T-helper 17 cell (primary cell): ENCODE results near the gene EPHB2. TPM values are rescaled to one million over a fixed set of nuclear protein-coding genes. Genes with fewer than 3 reads are reported as not detected.
"Not testable (repeated sequence)": the region's sequence is repeated elsewhere in the genome, so short reads cannot be mapped to it uniquely, and the experiment has no call there.

Experiments
- ATAC-seq: fragments of 150-1000 bp; cut with Tn5 transposase; 2 replicates; pipeline ENCODE4 v1.10.0; 2021; ENCODE audit warnings: mild to moderate bottlenecking, moderate library complexity
- DNase-seq, 3 donors: peaks; one replicate each; pipeline versions ENCODE4 v3.0.0 to v3.0.0-alpha.2; 2020 to 2021
- H3K9me3 ChIP-seq: one replicate; pipeline ENCODE4 v1.7.0; 2013; ENCODE audit warnings: low read length, mild to moderate bottlenecking; ENCODE audit not compliant: control insufficient read depth, poor library complexity, severe bottlenecking
- H3K27ac Mint-ChIP-seq: one replicate; pipeline ENCODE4 v1.8.0; 2022; ENCODE audit warnings: mild to moderate bottlenecking, moderate library complexity, mixed read lengths
- H3K27me3 Mint-ChIP-seq: one replicate; pipeline ENCODE4 v1.8.0; 2022; ENCODE audit warnings: mixed read lengths
- H3K36me3 Mint-ChIP-seq: one replicate; pipeline ENCODE4 v1.8.0; 2022; ENCODE audit warnings: low read depth, mixed read lengths
- H3K4me1 Mint-ChIP-seq: one replicate; pipeline ENCODE4 v1.8.0; 2022; ENCODE audit warnings: mild to moderate bottlenecking, mixed read lengths
- H3K4me3 Mint-ChIP-seq: one replicate; pipeline ENCODE4 v1.8.0; 2022; ENCODE audit warnings: mild to moderate bottlenecking, moderate library complexity, mixed read lengths
- total RNA-seq, 4 donors: library from RNA in 2 of 4; stranded (reverse) in 2 of 4; gene quantifications; one replicate each; pipeline ENCODE4 v1.2.3 and lab custom pipeline; 2022 to 2026

Gene EPHB2
- total RNA-seq, 2 donors from 2014 or later = 0.15 TPM; not detected in 1

- ATAC-seq = no peak
Measured at GRCh38 chr1:22930240-22930912, 219.7 kb downstream of the EPHB2 start.

GRCh38 chr1:22932803-22933470, 222.3 kb downstream of the EPHB2 start:
- H3K4me3 Mint-ChIP-seq = no peak overlapping the region
- DNase-seq = no peak

More at GRCh38 chr1:22930240-22930912, 219.7 kb downstream of the EPHB2 start:
- H3K27me3 Mint-ChIP-seq = peaks cover 47% of the 10 kb centered on the region
- H3K9me3 ChIP-seq = no peaks in the 10 kb centered on the region
- H3K4me3 Mint-ChIP-seq = no peak overlapping the region
- no peaks in the 10 kb centered on the region for H3K4me1 Mint-ChIP-seq
- H3K36me3 Mint-ChIP-seq = no peaks in the 10 kb centered on the region
- no peak overlapping the region for H3K27ac Mint-ChIP-seq
- no peak for DNase-seq

GRCh38 chr1:22935433-22935832, 224.8 kb downstream of the EPHB2 start:
- ATAC-seq (no peak), DNase-seq (no peak)
- Mint-ChIP-seq H3K27ac (no peak overlapping the region), H3K27me3 (peaks cover 11% of the 10 kb centered on the region), H3K4me3 (no peak overlapping the region), H3K4me1 (no peaks in the 10 kb centered on the region), H3K36me3 (peaks cover 2% of the 10 kb centered on the region)
- no peaks in the 10 kb centered on the region for H3K9me3 ChIP-seq

More at GRCh38 chr1:22932803-22933470, 222.3 kb downstream of the EPHB2 start:
- H3K4me1 Mint-ChIP-seq = no peaks in the 10 kb centered on the region
- no peak overlapping the region for H3K27ac Mint-ChIP-seq
- no peak for ATAC-seq
- H3K27me3 Mint-ChIP-seq = peaks cover 33% of the 10 kb centered on the region
- no peaks in the 10 kb centered on the region for H3K36me3 Mint-ChIP-seq
- no peaks in the 10 kb centered on the region for H3K9me3 ChIP-seq

- H3K4me3 Mint-ChIP-seq = no peak overlapping the region
- ATAC-seq = no peak
- no peak for DNase-seq
- no peaks in the 10 kb centered on the region for H3K4me1 Mint-ChIP-seq
- H3K36me3 Mint-ChIP-seq = peaks cover 2% of the 10 kb centered on the region
- no peaks in the 10 kb centered on the region for H3K9me3 ChIP-seq
- no peak overlapping the region for H3K27ac Mint-ChIP-seq
- peaks cover 11% of the 10 kb centered on the region for H3K27me3 Mint-ChIP-seq
Measured at GRCh38 chr1:22936681-22937080, 226.0 kb downstream of the EPHB2 start.

- DNase-seq = no peak
- Mint-ChIP-seq H3K4me3 (no peak overlapping the region), H3K4me1 (no peaks in the 10 kb centered on the region), H3K27me3 (peaks cover 32% of the 10 kb centered on the region), H3K36me3 (peaks cover 2% of the 10 kb centered on the region), H3K27ac (no peak overlapping the region)
- ATAC-seq = no peak
- no peaks in the 10 kb centered on the region for H3K9me3 ChIP-seq
Measured at GRCh38 chr1:22941257-22941656, 230.6 kb downstream of the EPHB2 start.

GRCh38 chr1:22944346-22945055, 233.9 kb downstream of the EPHB2 start:
- Mint-ChIP-seq H3K36me3 (no peaks in the 10 kb centered on the region), H3K4me3 (no peak overlapping the region), H3K4me1 (no peaks in the 10 kb centered on the region), H3K27me3 (peaks cover 44% of the 10 kb centered on the region), H3K27ac (peak overlapping the region; percentile 56)
- no peak for ATAC-seq
- no peak for DNase-seq
- H3K9me3 ChIP-seq = no peaks in the 10 kb centered on the region

- not testable (repeated sequence) for ATAC-seq, H3K9me3 ChIP-seq, H3K36me3 Mint-ChIP-seq, DNase-seq, H3K4me3 Mint-ChIP-seq, H3K4me1 Mint-ChIP-seq
- Mint-ChIP-seq H3K27me3 (peaks cover 48% of the 10 kb centered on the region), H3K27ac (peak overlapping the region; percentile 56)
Measured at GRCh38 chr1:22945171-22945570, 234.5 kb downstream of the EPHB2 start.

GRCh38 chr1:22949822-22950331, 239.2 kb downstream of the EPHB2 start:
- Mint-ChIP-seq H3K27me3 (peaks cover 55% of the 10 kb centered on the region), H3K4me1 (no peaks in the 10 kb centered on the region), H3K4me3 (no peak overlapping the region), H3K27ac (no peak overlapping the region), H3K36me3 (no peaks in the 10 kb centered on the region)
- DNase-seq = no peak
- H3K9me3 ChIP-seq = no peaks in the 10 kb centered on the region
- ATAC-seq = no peak

GRCh38 chr1:22951796-22952195, 241.2 kb downstream of the EPHB2 start:
- no peaks in the 10 kb centered on the region for H3K4me1 Mint-ChIP-seq
- H3K27me3 Mint-ChIP-seq = peaks cover 54% of the 10 kb centered on the region
- H3K9me3 ChIP-seq = no peaks in the 10 kb centered on the region
- ATAC-seq = no peak
- H3K27ac Mint-ChIP-seq = no peak overlapping the region
- no peak overlapping the region for H3K4me3 Mint-ChIP-seq
- H3K36me3 Mint-ChIP-seq = no peaks in the 10 kb centered on the region
- DNase-seq = no peak

- Mint-ChIP-seq H3K27me3 (peaks cover 54% of the 10 kb centered on the region), H3K4me1 (no peaks in the 10 kb centered on the region)
Measured at GRCh38 chr1:22952694-22953056, 242.0 kb downstream of the EPHB2 start.

GRCh38 chr1:22953057-22953739, 242.6 kb downstream of the EPHB2 start:
- ATAC-seq (no peak), DNase-seq (no peak)
- Mint-ChIP-seq H3K4me1 (no peaks in the 10 kb centered on the region), H3K27me3 (peaks cover 53% of the 10 kb centered on the region), H3K4me3 (no peak overlapping the region), H3K27ac (no peak overlapping the region), H3K36me3 (no peaks in the 10 kb centered on the region)
- no peaks in the 10 kb centered on the region for H3K9me3 ChIP-seq

More at GRCh38 chr1:22952694-22953056, 242.0 kb downstream of the EPHB2 start:
- ATAC-seq (no peak), DNase-seq (no peak)
- Mint-ChIP-seq H3K27ac (no peak overlapping the region), H3K36me3 (no peaks in the 10 kb centered on the region), H3K4me3 (no peak overlapping the region)
- no peaks in the 10 kb centered on the region for H3K9me3 ChIP-seq

- no peak overlapping the region for H3K4me3 Mint-ChIP-seq
- peaks cover 52% of the 10 kb centered on the region for H3K27me3 Mint-ChIP-seq
- no peaks in the 10 kb centered on the region for H3K36me3 Mint-ChIP-seq
- DNase-seq (no peak), ATAC-seq (no peak)
- no peaks in the 10 kb centered on the region for H3K9me3 ChIP-seq
- no peaks in the 10 kb centered on the region for H3K4me1 Mint-ChIP-seq
- H3K27ac Mint-ChIP-seq = no peak overlapping the region
Measured at GRCh38 chr1:22953740-22954141, 243.1 kb downstream of the EPHB2 start.

- Mint-ChIP-seq H3K27me3 (peaks cover 45% of the 10 kb centered on the region), H3K36me3 (no peaks in the 10 kb centered on the region), H3K27ac (no peak overlapping the region), H3K4me3 (no peak overlapping the region), H3K4me1 (no peaks in the 10 kb centered on the region)
- no peaks in the 10 kb centered on the region for H3K9me3 ChIP-seq
- DNase-seq (no peak), ATAC-seq (no peak)
Measured at GRCh38 chr1:22955146-22955545, 244.5 kb downstream of the EPHB2 start.
